ENCODE data around the gene RPS26. TPM values are rescaled to one million over a fixed set of nuclear protein-coding genes. Genes with fewer than 3 reads are reported as not detected.
"Not testable (repeated sequence)": the region's sequence is repeated elsewhere in the genome, so short reads cannot be mapped to it uniquely, and the experiment has no call there.

RPS26 gene
- total RNA-seq, 6 donors from 2014 or later: 15.3 to 570 (median 150) TPM

- no peaks in the 10 kb centered on the region for H3K9me3 ChIP-seq
- 1 to 5% methylated on average over 20 to 27 of the region's 27 CpGs for WGBS, 2 donors
- ATAC-seq (ENCODE audit: low FRiP score in 2 of 2): peak; percentile 99 to 100
- H3K4me3 ChIP-seq: peak within 1 kb of the TSS; percentile 59 to 84 (median 63)
- DNase-seq: peak; percentile 89 to 99
- H3K36me3 ChIP-seq: peaks cover 16 to 46% (median 30%) of the 10 kb centered on the region in 4 donors
- no peaks in the 10 kb centered on the region for H3K27me3 ChIP-seq
- H3K4me1 ChIP-seq: peaks cover 10 to 32% (median 15%) of the 10 kb centered on the region in 4 donors
- H3K27ac ChIP-seq: peak within 1 kb of the TSS; percentile 68 to 88 (median 82)
- TF ChIP-seq EP300 (IDR thresholded peaks at IDR 0.05): no peak
- peak in 3 of 4 donors; percentile 30 to 79 (median 69) for TF ChIP-seq POLR2A (IDR thresholded peaks at IDR 0.05)
- TF ChIP-seq, protein P1, sequence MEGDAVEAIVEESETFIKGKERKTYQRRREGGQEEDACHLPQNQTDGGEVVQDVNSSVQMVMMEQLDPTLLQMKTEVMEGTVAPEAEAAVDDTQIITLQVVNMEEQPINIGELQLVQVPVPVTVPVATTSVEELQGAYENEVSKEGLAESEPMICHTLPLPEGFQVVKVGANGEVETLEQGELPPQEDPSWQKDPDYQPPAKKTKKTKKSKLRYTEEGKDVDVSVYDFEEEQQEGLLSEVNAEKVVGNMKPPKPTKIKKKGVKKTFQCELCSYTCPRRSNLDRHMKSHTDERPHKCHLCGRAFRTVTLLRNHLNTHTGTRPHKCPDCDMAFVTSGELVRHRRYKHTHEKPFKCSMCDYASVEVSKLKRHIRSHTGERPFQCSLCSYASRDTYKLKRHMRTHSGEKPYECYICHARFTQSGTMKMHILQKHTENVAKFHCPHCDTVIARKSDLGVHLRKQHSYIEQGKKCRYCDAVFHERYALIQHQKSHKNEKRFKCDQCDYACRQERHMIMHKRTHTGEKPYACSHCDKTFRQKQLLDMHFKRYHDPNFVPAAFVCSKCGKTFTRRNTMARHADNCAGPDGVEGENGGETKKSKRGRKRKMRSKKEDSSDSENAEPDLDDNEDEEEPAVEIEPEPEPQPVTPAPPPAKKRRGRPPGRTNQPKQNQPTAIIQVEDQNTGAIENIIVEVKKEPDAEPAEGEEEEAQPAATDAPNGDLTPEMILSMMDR (IDR thresholded peaks at IDR 0.05): peak in 1 of 6 experiments; percentile 6
- peak; percentile 44 to 80 for TF ChIP-seq POLR2AphosphoS5 (IDR thresholded peaks at IDR 0.05)
These were observed 44.8 kb upstream of the RPS26 start, which contains the start of gene SUOX for GRCh38 chr12:55996715-55997534. TSS of gene SUOX (plus strand) at chr12:55997276. CDS start at chr12:56002222, 4,946 bp downstream.

DNA sequence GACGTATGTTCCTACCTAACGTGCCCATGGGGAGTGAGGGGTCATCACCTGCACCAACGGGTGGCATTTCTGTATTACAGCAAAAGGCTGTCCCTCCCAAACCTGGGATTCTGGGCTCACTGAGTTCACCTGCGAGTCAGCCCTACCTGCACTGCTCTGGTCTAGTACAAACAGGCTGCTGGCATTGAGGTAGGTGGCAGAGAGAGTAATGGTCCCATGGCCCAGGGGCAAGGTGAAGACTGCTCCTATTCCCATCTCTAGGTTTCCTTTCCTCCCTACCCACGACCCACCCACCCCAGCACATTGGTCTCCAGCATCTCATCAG lies 44.2 kb upstream of the RPS26 start:
- Histone ChIP-seq H3K4me1 (peaks cover 10 to 32% (median 15%) of the 10 kb centered on the region in 4 donors), H3K36me3 (peaks cover 12 to 46% (median 27%) of the 10 kb centered on the region in 4 donors), H3K27ac (peak overlapping the region; percentile 68 to 88 (median 82)), H3K27me3 (no peaks in the 10 kb centered on the region), H3K4me3 (peak overlapping the region; percentile 59 to 84 (median 63)), H3K9me3 (no peaks in the 10 kb centered on the region)
- DNase-seq (no peak), ATAC-seq (ENCODE audit: low FRiP score in 2 of 2) (peak; percentile 1 to 58)
- TF ChIP-seq POLR2A (IDR thresholded peaks at IDR 0.05): no peak
- no peak for TF ChIP-seq EP300 (IDR thresholded peaks at IDR 0.05)
- TF ChIP-seq, protein P1 (IDR thresholded peaks at IDR 0.05): no peak
- TF ChIP-seq POLR2AphosphoS5 (IDR thresholded peaks at IDR 0.05): no peak
- 0 to 7% methylated on average over 3 to 5 of the region's 5 CpGs for WGBS, 2 donors

GRCh38 chr12:55999522-55999921 lies 42.2 kb upstream of the RPS26 start:
- H3K27me3 ChIP-seq; H3K27ac ChIP-seq; H3K4me3 ChIP-seq; DNase-seq; H3K9me3 ChIP-seq; ATAC-seq (ENCODE audit: low FRiP score in 2 of 2): not testable (repeated sequence)
- WGBS, 2 donors: 65 to 73% methylated on average over 6 of the region's 6 CpGs
- Histone ChIP-seq H3K4me1 (peaks cover 10 to 32% (median 15%) of the 10 kb centered on the region in 4 donors), H3K36me3 (peaks cover 0 to 44% (median 17%) of the 10 kb centered on the region in 4 donors)

- ATAC-seq (ENCODE audit: low FRiP score in 2 of 2); H3K4me3 ChIP-seq; H3K27ac ChIP-seq; H3K27me3 ChIP-seq; H3K9me3 ChIP-seq: not testable (repeated sequence)
- peaks cover 10 to 32% (median 15%) of the 10 kb centered on the region in 4 donors for H3K4me1 ChIP-seq
- H3K36me3 ChIP-seq: peaks cover 0 to 44% (median 18%) of the 10 kb centered on the region in 4 donors
- peak in 1 of 2 donors; percentile 74 for DNase-seq
- WGBS, 2 donors: 93 to 94% methylated on average over 31 to 33 of the region's 33 CpGs
These were observed 41.6 kb upstream of the RPS26 start for GRCh38 chr12:55999999-56000540.

DNA sequence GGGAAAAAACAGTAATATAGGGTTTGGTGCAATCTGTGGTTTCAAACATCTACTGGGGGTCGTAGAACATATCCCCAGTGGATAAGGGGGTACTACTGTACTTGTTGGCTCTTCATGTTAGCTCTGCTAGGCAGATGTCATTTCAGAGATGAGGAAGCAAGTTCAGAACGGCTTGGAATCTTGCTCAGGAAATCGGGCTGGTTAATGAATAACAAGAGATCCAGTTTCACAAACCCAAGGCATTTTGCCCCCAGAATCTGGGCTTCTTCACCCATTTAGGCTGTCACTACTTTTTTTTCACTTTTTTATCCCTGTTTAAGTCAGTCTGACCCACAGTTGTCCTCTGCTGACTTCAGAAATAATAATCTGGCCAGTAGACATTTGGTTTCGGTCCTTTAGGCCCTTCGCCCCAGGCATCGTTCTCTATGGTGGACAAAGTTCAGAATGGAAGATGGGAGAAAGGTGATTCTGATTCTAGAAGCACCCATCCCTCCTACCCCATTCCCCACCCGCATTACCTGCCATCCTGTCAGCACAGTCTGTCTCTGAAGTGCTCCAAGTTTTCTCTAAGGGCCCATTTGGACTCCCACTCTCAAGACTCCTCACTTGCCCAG lies 40.1 kb upstream of the RPS26 start:
- H3K9me3 ChIP-seq: no peaks in the 10 kb centered on the region
- H3K4me1 ChIP-seq: peaks cover 8 to 32% (median 12%) of the 10 kb centered on the region in 4 donors
- H3K4me3 ChIP-seq: no peak overlapping the region
- DNase-seq (no peak), ATAC-seq (ENCODE audit: low FRiP score in 2 of 2) (no peak)
- no peaks in the 10 kb centered on the region for H3K27me3 ChIP-seq
- TF ChIP-seq POLR2A (IDR thresholded peaks at IDR 0.05) (no peak), POLR2AphosphoS5 (IDR thresholded peaks at IDR 0.05) (no peak), EP300 (IDR thresholded peaks at IDR 0.05) (no peak)
- TF ChIP-seq, protein P1 (IDR thresholded peaks at IDR 0.05): no peak
- no peak overlapping the region for H3K27ac ChIP-seq
- peaks cover 0 to 40% (median 18%) of the 10 kb centered on the region in 4 donors for H3K36me3 ChIP-seq
- 76 to 82% methylated on average over 7 of the region's 7 CpGs for WGBS, 2 donors

- DNase-seq; H3K27me3 ChIP-seq; H3K9me3 ChIP-seq; ATAC-seq (ENCODE audit: low FRiP score in 2 of 2); H3K4me3 ChIP-seq; H3K27ac ChIP-seq: not testable (repeated sequence)
- 89 to 94% methylated on average over 5 of the region's 5 CpGs for WGBS, 2 donors
- peaks cover 0 to 40% (median 18%) of the 10 kb centered on the region in 4 donors for H3K36me3 ChIP-seq
- H3K4me1 ChIP-seq: peaks cover 4 to 27% (median 9%) of the 10 kb centered on the region in 4 donors
These were observed 38.3 kb upstream of the RPS26 start for GRCh38 chr12:56003376-56003775.

All from upper lobe of left lung (tissue), 6 donors.